ENCODE results near the gene DUS1L. TPM values are rescaled to one million over a fixed set of nuclear protein-coding genes. Genes with fewer than 3 reads are reported as not detected.

DUS1L gene
- total RNA-seq, 1 experiment from 2014 or later: 129 TPM

DNA sequence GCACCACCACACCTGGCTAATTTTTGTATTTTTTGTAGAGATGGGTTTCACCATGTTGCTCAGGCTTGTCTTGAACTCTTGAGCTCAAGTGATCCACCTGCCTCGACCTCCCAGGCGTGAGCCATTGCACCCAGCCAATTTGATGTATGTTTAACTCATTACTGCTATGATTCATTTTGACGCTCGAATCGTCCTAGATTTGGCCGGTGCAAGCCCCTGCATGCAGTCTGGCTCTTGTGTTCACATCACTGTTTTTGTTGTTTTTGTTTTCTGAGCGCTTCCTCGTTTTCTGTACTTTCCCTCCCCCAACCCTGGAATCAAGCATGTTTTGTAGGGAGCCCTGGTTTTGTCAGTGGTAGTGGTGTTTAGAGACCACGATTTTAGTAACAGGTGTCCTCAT, 7.8 kb upstream of the DUS1L start:
- no TSS peak for BruUV-seq (replicated peaks)
- H3K27ac Mint-ChIP-seq (ENCODE audit: unreplicated experiment): no peak overlapping the region
- H3K4me1 Mint-ChIP-seq (ENCODE audit: low read depth, unreplicated experiment): no peaks in the 10 kb centered on the region
- Histone ChIP-seq H3K4me1 (no peaks in the 10 kb centered on the region), H3K9me3 (no peaks in the 10 kb centered on the region), H3K27me3 (replicated peaks; ENCODE audit: control insufficient read depth, insufficient read depth, low read length) (no peaks in the 10 kb centered on the region), H3K4me3 (ENCODE audit: low read depth, low read length) (no peak overlapping the region), H3K36me3 (ENCODE audit: control insufficient read depth, insufficient read depth, low read length) (no peaks in the 10 kb centered on the region)
- POLR2A ChIA-PET: no interaction called here
- H3K36me3 Mint-ChIP-seq (ENCODE audit: insufficient read depth, unreplicated experiment): peaks cover 56% of the 10 kb centered on the region
- no peak overlapping the region for H3K4me3 Mint-ChIP-seq (ENCODE audit: unreplicated experiment)
- TF ChIP-seq, protein P1, sequence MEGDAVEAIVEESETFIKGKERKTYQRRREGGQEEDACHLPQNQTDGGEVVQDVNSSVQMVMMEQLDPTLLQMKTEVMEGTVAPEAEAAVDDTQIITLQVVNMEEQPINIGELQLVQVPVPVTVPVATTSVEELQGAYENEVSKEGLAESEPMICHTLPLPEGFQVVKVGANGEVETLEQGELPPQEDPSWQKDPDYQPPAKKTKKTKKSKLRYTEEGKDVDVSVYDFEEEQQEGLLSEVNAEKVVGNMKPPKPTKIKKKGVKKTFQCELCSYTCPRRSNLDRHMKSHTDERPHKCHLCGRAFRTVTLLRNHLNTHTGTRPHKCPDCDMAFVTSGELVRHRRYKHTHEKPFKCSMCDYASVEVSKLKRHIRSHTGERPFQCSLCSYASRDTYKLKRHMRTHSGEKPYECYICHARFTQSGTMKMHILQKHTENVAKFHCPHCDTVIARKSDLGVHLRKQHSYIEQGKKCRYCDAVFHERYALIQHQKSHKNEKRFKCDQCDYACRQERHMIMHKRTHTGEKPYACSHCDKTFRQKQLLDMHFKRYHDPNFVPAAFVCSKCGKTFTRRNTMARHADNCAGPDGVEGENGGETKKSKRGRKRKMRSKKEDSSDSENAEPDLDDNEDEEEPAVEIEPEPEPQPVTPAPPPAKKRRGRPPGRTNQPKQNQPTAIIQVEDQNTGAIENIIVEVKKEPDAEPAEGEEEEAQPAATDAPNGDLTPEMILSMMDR (IDR thresholded peaks at IDR 0.05; ENCODE audit: insufficient read depth in 1 of 2, low read depth in 1 of 2, low read length in 1 of 2, severe bottlenecking in 1 of 2, unreplicated experiment in 1 of 2): no peak
- DNase-seq: no peak
- CTCF ChIA-PET: interaction anchor here (1.1 to 1.4 kb wide), 3 partner anchors 12 to 43 kb away, joined by 3 to 4 read pairs (median 4); partner anchors contain the start of gene DCXR
- intact Hi-C loops (cut with micrococcal nuclease; ENCODE audit: unreplicated experiment): no loop called here
- no peaks in the 10 kb centered on the region for H3K27me3 Mint-ChIP-seq (ENCODE audit: insufficient read depth, unreplicated experiment)
- H3K9me3 Mint-ChIP-seq (ENCODE audit: unreplicated experiment): no peaks in the 10 kb centered on the region

DNA sequence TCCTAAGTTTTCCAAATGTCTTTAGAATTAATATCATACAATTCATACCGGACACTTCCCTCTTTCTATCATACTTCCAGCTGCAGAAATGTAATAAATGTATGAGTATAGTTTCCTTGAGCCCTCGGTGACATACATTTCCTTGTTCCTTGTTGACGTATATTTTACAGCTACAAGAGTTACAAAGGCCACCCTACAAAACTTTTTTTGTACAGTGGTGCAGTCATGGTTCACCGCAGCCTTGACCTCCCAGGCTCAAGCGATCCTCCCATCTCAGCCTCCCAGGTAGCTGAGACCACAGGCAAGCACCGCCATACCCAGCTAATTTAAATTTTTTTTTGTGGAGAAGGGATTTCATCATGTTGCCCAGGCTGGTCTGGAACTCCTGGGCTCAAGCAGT, 7.2 kb upstream of the DUS1L start:
- no peaks in the 10 kb centered on the region for H3K36me3 ChIP-seq (ENCODE audit: control insufficient read depth, insufficient read depth, low read length)
- no peaks in the 10 kb centered on the region for H3K4me1 Mint-ChIP-seq (ENCODE audit: low read depth, unreplicated experiment)
- ChIA-PET POLR2A (no interaction called here), CTCF (interaction anchor here (1.1 to 1.4 kb wide), 3 partner anchors 11 to 42 kb away, joined by 3 to 4 read pairs (median 4); partner anchors contain the start of gene DCXR)
- no TSS peak for BruUV-seq (replicated peaks)
- H3K4me3 Mint-ChIP-seq (ENCODE audit: unreplicated experiment): no peak overlapping the region
- no peaks in the 10 kb centered on the region for H3K9me3 Mint-ChIP-seq (ENCODE audit: unreplicated experiment)
- H3K36me3 Mint-ChIP-seq (ENCODE audit: insufficient read depth, unreplicated experiment): peaks cover 50% of the 10 kb centered on the region
- H3K27ac Mint-ChIP-seq (ENCODE audit: unreplicated experiment): no peak overlapping the region
- no peak for DNase-seq
- H3K9me3 ChIP-seq: no peaks in the 10 kb centered on the region
- TF ChIP-seq, protein P1 (IDR thresholded peaks at IDR 0.05; ENCODE audit: insufficient read depth in 1 of 2, low read depth in 1 of 2, low read length in 1 of 2, severe bottlenecking in 1 of 2, unreplicated experiment in 1 of 2): no peak
- H3K4me1 ChIP-seq: no peaks in the 10 kb centered on the region
- H3K27me3 Mint-ChIP-seq (ENCODE audit: insufficient read depth, unreplicated experiment): no peaks in the 10 kb centered on the region
- intact Hi-C loops (cut with micrococcal nuclease; ENCODE audit: unreplicated experiment): no loop called here
- no peak overlapping the region for H3K4me3 ChIP-seq (ENCODE audit: low read depth, low read length)
- no peaks in the 10 kb centered on the region for H3K27me3 ChIP-seq (replicated peaks; ENCODE audit: control insufficient read depth, insufficient read depth, low read length)

- CTCF ChIA-PET: interaction anchor here (0.7 to 1.1 kb wide), 2 partner anchors 33 to 658 kb away, joined by 3 to 4 read pairs; partner anchors contain the start of gene DCXR
- BruUV-seq (replicated peaks): no TSS peak
- POLR2A ChIA-PET: no interaction called here
- Mint-ChIP-seq H3K4me3 (ENCODE audit: unreplicated experiment) (no peak overlapping the region), H3K27me3 (ENCODE audit: insufficient read depth, unreplicated experiment) (no peaks in the 10 kb centered on the region), H3K36me3 (ENCODE audit: insufficient read depth, unreplicated experiment) (peaks cover 28% of the 10 kb centered on the region), H3K9me3 (ENCODE audit: unreplicated experiment) (no peaks in the 10 kb centered on the region), H3K27ac (ENCODE audit: unreplicated experiment) (no peak overlapping the region), H3K4me1 (ENCODE audit: low read depth, unreplicated experiment) (no peaks in the 10 kb centered on the region)
- no peak overlapping the region for H3K4me3 ChIP-seq (ENCODE audit: low read depth, low read length)
- TF ChIP-seq, protein P1 (IDR thresholded peaks at IDR 0.05; ENCODE audit: insufficient read depth in 1 of 2, low read depth in 1 of 2, low read length in 1 of 2, severe bottlenecking in 1 of 2, unreplicated experiment in 1 of 2): no peak
- no peaks in the 10 kb centered on the region for H3K27me3 ChIP-seq (replicated peaks; ENCODE audit: control insufficient read depth, insufficient read depth, low read length)
- no peaks in the 10 kb centered on the region for H3K36me3 ChIP-seq (ENCODE audit: control insufficient read depth, insufficient read depth, low read length)
- no peaks in the 10 kb centered on the region for H3K9me3 ChIP-seq
- intact Hi-C loops (cut with micrococcal nuclease; ENCODE audit: unreplicated experiment): no loop called here
- H3K4me1 ChIP-seq: peaks cover 7% of the 10 kb centered on the region
- DNase-seq: no peak
Measured at GRCh38 chr17:82070611-82071010, 5.0 kb upstream of the DUS1L start.
